NCI-H510A treated with DMSO at 0.1 percent for 48 hours (cell line): ENCODE data around the gene TXN2.
"Not testable (repeated sequence)": the region's sequence is repeated elsewhere in the genome, so short reads cannot be mapped to it uniquely, and the experiment has no call there.

Experiments
- DNase-seq: peaks from one replicate; lab custom pipeline; 2025; lab: John Stamatoyannopoulos, UW

Gene TXN2

GRCh38 chr22:36481393-36482168 is at the start of gene TXN2:
Gene TXN2, minus strand, starts transcription at chr22:36481640. Its CDS starts 803 bp downstream, at chr22:36480837.
- peak; percentile 88 for DNase-seq

- DNase-seq = peak; percentile 94
These were observed 47.6 kb upstream of the TXN2 start, which contains the start of gene EIF3D for GRCh38 chr22:36528795-36529751. Gene EIF3D, minus strand, starts transcription at chr22:36529166. Its CDS starts 3,045 bp downstream, at chr22:36526121.

- no peak for DNase-seq
These were observed 46.9 kb upstream of the TXN2 start for GRCh38 chr22:36528341-36528740.

GRCh38 chr22:36522662-36523061 is 41.2 kb upstream of the TXN2 start:
- DNase-seq = no peak

- DNase-seq = no peak
These were observed 39.0 kb upstream of the TXN2 start for GRCh38 chr22:36520423-36520822.

- DNase-seq = not testable (repeated sequence)
These were observed 38.5 kb upstream of the TXN2 start for GRCh38 chr22:36519906-36520305.

- no peak for DNase-seq
These were observed 33.3 kb upstream of the TXN2 start for GRCh38 chr22:36514766-36515165.

GRCh38 chr22:36512991-36513390 is 31.6 kb upstream of the TXN2 start:
- no peak for DNase-seq

GRCh38 chr22:36512333-36512732 is 30.9 kb upstream of the TXN2 start:
- DNase-seq = no peak

GRCh38 chr22:36510966-36511881 is 29.8 kb upstream of the TXN2 start:
- DNase-seq = peak; percentile 5

- DNase-seq = no peak
These were observed 28.9 kb upstream of the TXN2 start for GRCh38 chr22:36510384-36510783.

GRCh38 chr22:36507518-36508010 is 26.1 kb upstream of the TXN2 start:
- DNase-seq = no peak

GRCh38 chr22:36506637-36507517 is 25.4 kb upstream of the TXN2 start, which contains the start of gene FOXRED2:
Gene FOXRED2, minus strand, starts transcription at chr22:36507040. Its CDS starts 618 bp downstream, at chr22:36506422.
- DNase-seq = peak; percentile 67

GRCh38 chr22:36505998-36506635 is 24.7 kb upstream of the TXN2 start:
- no peak for DNase-seq

GRCh38 chr22:36497910-36498665 is 16.6 kb upstream of the TXN2 start:
- DNase-seq = no peak

GRCh38 chr22:36493690-36494110 is 12.3 kb upstream of the TXN2 start:
- no peak for DNase-seq

GRCh38 chr22:36492109-36492508 is 10.7 kb upstream of the TXN2 start:
- DNase-seq = no peak

- DNase-seq = no peak
These were observed 9.7 kb upstream of the TXN2 start for GRCh38 chr22:36491155-36491554.
